ENCODE results near the gene MORN5. TPM values are rescaled to one million over a fixed set of nuclear protein-coding genes. Genes with fewer than 3 reads are reported as not detected.

Gene MORN5
- total RNA-seq, 4 donors from 2014 or later: 1.8 TPM; not detected in 3

GRCh38 chr9:122216798-122217418, 57.2 kb downstream of the MORN5 start:
- H3K27ac ChIP-seq: no peak overlapping the region
- no peaks in the 10 kb centered on the region for H3K36me3 ChIP-seq
- WGBS, 2 donors: 60 to 63% methylated on average over 30 to 35 of the region's 35 CpGs
- H3K9me3 ChIP-seq: no peaks in the 10 kb centered on the region
- H3K27me3 ChIP-seq: peaks cover 0 to 99% of the 10 kb centered on the region in 2 donors
- TF ChIP-seq CTCF (IDR thresholded peaks at IDR 0.05) (no peak), EP300 (IDR thresholded peaks at IDR 0.05) (no peak), POLR2A (IDR thresholded peaks at IDR 0.05) (no peak)
- peaks cover 0 to 48% (median 23%) of the 10 kb centered on the region in 4 donors for H3K4me1 ChIP-seq
- H3K4me3 ChIP-seq: no peak overlapping the region
- no peak for DNase-seq (ENCODE audit: low spot score in 2 of 2)

GRCh38 chr9:122217640-122218039, 57.9 kb downstream of the MORN5 start:
- H3K4me1 ChIP-seq: peaks cover 0 to 48% (median 23%) of the 10 kb centered on the region in 4 donors
- WGBS, 2 donors: 48 to 54% methylated on average over 4 of the region's 4 CpGs
- peaks cover 0 to 100% of the 10 kb centered on the region in 2 donors for H3K27me3 ChIP-seq
- TF ChIP-seq EP300 (IDR thresholded peaks at IDR 0.05) (no peak), CTCF (IDR thresholded peaks at IDR 0.05) (no peak), POLR2A (IDR thresholded peaks at IDR 0.05) (no peak)
- H3K27ac ChIP-seq: no peak overlapping the region
- DNase-seq (ENCODE audit: low spot score in 2 of 2): no peak
- H3K4me3 ChIP-seq: no peak overlapping the region
- no peaks in the 10 kb centered on the region for H3K9me3 ChIP-seq
- H3K36me3 ChIP-seq: no peaks in the 10 kb centered on the region

GRCh38 chr9:122218071-122218934, 58.6 kb downstream of the MORN5 start:
- Histone ChIP-seq H3K36me3 (no peaks in the 10 kb centered on the region), H3K27ac (no peak overlapping the region), H3K4me3 (no peak overlapping the region), H3K4me1 (peaks cover 0 to 53% (median 23%) of the 10 kb centered on the region in 4 donors), H3K27me3 (peaks cover 0 to 100% of the 10 kb centered on the region in 2 donors), H3K9me3 (no peaks in the 10 kb centered on the region)
- WGBS, 2 donors: 46 to 47% methylated on average over 11 of the region's 11 CpGs
- no peak for DNase-seq (ENCODE audit: low spot score in 2 of 2)
- TF ChIP-seq POLR2A (IDR thresholded peaks at IDR 0.05): no peak
- no peak for TF ChIP-seq CTCF (IDR thresholded peaks at IDR 0.05)
- TF ChIP-seq EP300 (IDR thresholded peaks at IDR 0.05): no peak

GRCh38 chr9:122218935-122219855, 59.5 kb downstream of the MORN5 start:
- Histone ChIP-seq H3K9me3 (no peaks in the 10 kb centered on the region), H3K4me1 (peaks cover 0 to 46% (median 15%) of the 10 kb centered on the region in 4 donors), H3K36me3 (no peaks in the 10 kb centered on the region), H3K27me3 (peaks cover 0 to 100% of the 10 kb centered on the region in 2 donors), H3K27ac (no peak overlapping the region), H3K4me3 (peak overlapping the region in 1 of 4 donors; percentile 11)
- TF ChIP-seq POLR2A (IDR thresholded peaks at IDR 0.05) (no peak), EP300 (IDR thresholded peaks at IDR 0.05) (no peak), CTCF (IDR thresholded peaks at IDR 0.05) (no peak)
- no peak for DNase-seq (ENCODE audit: low spot score in 2 of 2)
- 13 to 22% methylated on average over 33 to 59 of the region's 59 CpGs for WGBS, 2 donors

All from tibial nerve (tissue), 4 donors.